HG02973 (cell line): ENCODE data around the gene GCNT2.
"Not testable (repeated sequence)": the region's sequence is repeated elsewhere in the genome, so short reads cannot be mapped to it uniquely, and the experiment has no call there.

Experiments used
- ATAC-seq: cut with Tn5 transposase; IDR thresholded peaks from one replicate; pipeline ENCODE4 v1.9.1; 2021; ENCODE audit warnings: moderate library complexity; ENCODE audit not compliant: unreplicated experiment

Gene GCNT2

DNA sequence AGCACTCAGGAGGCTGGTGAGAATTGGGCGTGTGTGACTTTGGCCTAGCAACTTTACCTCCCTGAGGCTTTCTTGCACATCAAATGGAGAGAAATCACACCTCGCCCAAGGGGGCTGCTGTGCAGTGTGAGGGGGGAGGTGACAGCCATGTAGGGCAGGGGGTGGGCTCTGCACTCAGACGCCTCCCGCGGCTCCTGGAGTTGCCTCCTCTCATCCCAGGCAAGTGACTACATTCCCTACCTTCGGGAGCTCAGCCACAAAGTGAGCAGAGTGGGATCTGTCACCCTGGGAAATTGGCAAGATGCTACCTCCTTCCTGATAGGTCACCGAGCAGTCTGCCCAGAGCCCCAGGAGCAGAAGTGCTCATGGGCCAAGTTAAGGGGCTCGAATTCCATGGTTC lies 56.0 kb downstream of the GCNT2 start:
- ATAC-seq: no peak

- no peak for ATAC-seq
Observed at GRCh38 chr6:10578723-10579122, 57.6 kb downstream of the GCNT2 start.

DNA sequence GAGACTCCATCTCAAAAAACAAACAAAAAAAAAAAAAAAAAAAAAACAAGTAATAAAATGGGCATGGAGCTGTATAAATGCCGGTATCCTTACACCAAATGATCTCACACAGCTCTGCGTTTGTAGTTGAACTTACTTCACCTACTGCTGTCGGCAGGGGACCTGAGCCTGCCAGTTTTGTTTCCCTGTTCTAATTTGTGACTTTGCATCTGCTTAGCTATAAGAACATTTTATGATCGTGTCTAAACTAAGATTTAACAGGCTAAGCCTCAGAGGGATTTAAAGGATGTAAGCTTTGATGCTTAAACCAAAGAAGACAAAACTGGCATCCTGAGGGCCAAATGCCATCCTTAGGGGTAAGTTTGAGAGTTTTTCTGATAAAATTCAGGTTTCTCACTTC lies 58.7 kb downstream of the GCNT2 start:
- ATAC-seq: no peak

GRCh38 chr6:10580570-10580969 lies 59.4 kb downstream of the GCNT2 start:
- no peak for ATAC-seq

DNA sequence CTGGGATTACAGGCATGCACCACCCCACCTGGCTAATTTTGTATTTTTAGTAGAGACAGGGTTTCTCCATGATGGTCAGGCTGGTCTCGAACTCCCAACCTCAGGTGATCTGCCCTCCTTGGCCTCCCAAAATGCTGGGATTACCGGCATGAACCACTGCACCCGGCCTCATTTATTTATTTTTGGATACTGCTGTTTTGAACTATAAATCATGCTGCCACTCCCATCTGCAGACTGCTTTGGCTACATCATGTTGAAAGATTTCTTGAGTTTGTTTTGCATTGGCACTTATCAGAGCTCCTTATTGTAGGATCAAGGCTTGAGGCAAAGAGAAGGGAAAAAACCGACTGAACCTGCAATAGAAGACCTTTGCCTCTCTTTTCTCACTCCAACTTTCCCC lies 60.3 kb downstream of the GCNT2 start:
- ATAC-seq: not testable (repeated sequence)

GRCh38 chr6:10582774-10583508 lies 61.8 kb downstream of the GCNT2 start:
- ATAC-seq: no peak

- ATAC-seq: no peak
Observed at GRCh38 chr6:10583509-10583901, 62.4 kb downstream of the GCNT2 start.

GRCh38 chr6:10584607-10585006 lies 63.5 kb downstream of the GCNT2 start:
- ATAC-seq: no peak

GRCh38 chr6:10585209-10585845 lies 64.2 kb downstream of the GCNT2 start:
- no peak for ATAC-seq

GRCh38 chr6:10586302-10586701 lies 65.2 kb downstream of the GCNT2 start:
- ATAC-seq: no peak

DNA sequence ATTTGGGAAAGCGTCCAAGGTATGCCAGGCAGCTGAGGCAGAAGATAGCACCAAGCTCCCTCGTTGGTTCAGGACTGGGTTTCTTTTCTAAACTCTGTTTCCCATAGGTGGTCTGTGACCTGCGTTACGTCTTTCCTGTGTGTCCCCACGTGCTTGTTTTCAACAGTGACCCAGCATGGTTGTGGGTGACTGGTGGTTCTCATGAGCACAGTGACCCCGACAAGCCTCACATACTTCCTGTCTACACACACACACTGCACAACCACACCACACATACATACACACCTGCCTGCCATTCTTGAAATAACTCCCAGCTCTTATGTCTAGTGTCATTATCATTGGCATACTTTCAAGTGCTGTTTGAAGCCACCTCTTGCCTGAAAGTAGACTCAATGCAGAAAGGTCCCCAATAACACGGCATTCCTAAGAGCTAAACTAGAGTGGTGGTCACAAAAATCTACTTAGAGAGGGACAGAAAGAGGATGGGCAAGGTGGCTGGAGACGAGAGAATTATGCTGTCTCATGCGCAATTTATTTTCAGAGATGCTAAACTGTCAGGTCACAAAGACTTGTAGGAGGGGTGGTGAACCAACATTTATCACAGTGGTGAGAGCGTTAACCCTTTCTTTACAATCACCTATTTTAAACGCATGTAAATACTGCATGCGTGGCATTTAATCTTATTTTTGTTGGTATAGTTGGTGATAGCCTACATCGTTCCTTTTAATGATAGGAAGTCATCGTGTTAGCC lies 66.7 kb downstream of the GCNT2 start:
- ATAC-seq: no peak

DNA sequence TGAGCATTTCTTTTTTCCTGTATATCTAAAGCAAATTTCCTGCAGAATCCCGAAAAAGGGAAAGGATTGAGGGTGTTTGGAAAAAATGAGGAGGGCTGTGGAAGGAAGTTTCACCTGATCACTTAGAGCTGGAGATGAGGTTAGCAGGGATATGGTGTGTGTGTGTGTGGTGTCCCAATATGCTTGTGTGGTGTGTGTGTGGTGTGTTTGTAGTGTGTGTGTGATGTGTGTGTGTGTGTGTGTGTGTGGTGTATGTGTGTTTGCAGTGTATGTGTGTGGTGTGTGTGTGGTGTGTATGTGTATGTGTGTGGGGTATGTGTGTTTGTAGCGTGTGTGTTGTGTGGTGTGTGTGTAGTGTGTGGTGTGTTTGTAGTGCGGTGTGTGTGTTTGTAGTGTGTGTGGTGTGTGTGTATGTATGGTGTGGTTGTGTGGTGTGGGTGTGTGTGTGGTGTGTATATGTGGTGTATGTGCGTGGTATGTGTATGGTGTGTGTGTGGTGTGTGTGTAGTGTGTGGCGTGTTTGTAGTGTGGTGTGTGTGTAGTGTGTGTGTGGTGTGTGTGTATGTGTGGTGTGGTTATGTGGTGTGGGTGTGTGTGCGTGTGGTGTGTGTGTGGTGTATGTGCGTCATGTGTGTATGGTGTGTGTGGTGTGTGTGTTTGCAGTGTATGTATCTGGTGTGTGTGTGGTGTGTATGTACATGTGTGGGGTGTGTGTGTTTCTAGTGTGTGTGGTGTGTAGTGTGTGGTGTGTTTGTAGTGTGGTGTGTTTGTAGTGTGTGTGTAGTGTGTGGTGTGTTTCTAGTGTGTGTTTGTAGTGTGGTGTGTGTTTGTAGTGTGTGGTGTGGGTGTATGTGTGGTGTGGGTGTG lies 67.6 kb downstream of the GCNT2 start:
- no peak for ATAC-seq

- ATAC-seq: no peak
Observed at GRCh38 chr6:10589429-10589727, 68.2 kb downstream of the GCNT2 start.

DNA sequence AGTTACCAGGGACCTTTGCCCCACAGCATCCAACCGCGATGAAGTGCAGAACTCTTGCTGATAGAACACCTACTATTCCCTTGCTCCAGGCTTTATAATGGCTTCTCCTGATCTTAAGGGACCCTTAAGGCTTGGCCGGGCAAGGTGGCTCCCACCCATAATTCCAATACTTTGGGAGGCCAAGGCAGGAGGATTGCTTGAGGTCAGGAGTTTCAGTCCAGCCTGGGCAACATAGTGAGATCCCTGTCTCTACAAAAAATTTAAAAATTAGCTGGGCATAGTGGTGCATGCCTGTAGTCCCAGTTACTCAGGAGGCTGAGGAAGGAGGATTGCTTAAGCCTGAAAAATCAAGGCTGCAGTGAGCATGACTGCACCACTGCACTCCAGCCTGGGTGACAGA lies 68.8 kb downstream of the GCNT2 start:
- ATAC-seq: no peak

GRCh38 chr6:10591422-10592160 lies 70.4 kb downstream of the GCNT2 start:
- ATAC-seq: no peak

- no peak for ATAC-seq
Observed at GRCh38 chr6:10595731-10596664, 74.8 kb downstream of the GCNT2 start.

- ATAC-seq: no peak
Observed at GRCh38 chr6:10597499-10598001, 76.4 kb downstream of the GCNT2 start.

DNA sequence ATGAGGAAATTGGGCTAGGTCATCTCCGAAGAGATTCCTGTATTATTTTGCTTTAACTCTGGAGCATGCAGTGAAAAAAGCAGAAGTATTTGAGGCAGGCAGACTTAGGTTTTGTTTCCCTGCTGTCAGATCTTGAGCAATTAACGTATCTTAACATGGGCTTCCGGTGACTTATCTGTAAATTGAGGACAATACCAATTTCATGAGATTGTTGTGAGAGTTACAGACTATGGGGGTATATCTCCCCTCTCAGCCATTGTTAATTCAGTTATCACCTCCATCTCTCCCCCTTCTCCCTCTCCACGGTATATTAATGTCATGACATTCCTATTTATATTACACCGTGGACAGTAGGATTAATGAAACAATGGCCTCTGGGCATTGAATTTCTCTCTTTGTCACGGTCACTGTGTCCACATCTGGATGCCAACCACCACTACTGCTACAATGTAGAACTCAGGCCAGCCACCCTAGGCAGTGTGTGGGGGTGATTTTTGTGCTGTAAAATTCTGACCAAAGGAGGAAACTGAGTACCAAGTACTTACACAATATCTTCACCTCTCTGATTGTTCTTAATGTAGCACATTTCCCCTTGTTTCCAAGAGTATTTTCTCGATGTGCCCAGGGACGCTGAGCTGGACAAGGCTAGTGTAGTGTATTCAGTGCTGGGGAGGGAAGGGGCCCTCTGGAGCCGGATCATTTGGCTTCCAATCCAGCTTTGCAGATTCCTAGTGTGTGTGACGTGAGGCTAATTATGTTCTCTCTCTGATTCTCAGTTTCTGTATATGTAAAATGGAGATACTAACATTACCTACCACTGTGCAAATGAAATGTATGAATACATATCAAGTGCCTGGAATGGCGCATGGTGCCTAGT lies 77.2 kb downstream of the GCNT2 start:
- ATAC-seq: no peak
